GM12891 (cell line): ENCODE data around the gene METTL22.

Experiments
- POLR2A ChIP-seq: IDR thresholded peaks from 2 replicates; pipeline ENCODE4 v1.6.1; 2011; ENCODE audit warnings: low read depth, low read length, control low read depth
- POLR2AphosphoS5 ChIP-seq: IDR thresholded peaks from 2 replicates; pipeline ENCODE4 v1.6.1; 2011; ENCODE audit warnings: low read depth, low read length, control low read depth
- SPI1 ChIP-seq: IDR thresholded peaks from 2 replicates; pipeline ENCODE4 v1.6.1; 2011; ENCODE audit warnings: low read depth, low read length, control low read depth

- no peak for TF ChIP-seq POLR2AphosphoS5
- no peak for TF ChIP-seq SPI1
- no peak for TF ChIP-seq POLR2A
These were observed 64.1 kb downstream of the METTL22 start for GRCh38 chr16:8685617-8686016.
